Type B pancreatic cell (in vitro differentiated cells): ENCODE data around the gene FLRT1. TPM values are rescaled to one million over a fixed set of nuclear protein-coding genes. Genes with fewer than 3 reads are reported as not detected.

ENCODE experiments used
- DNase-seq: peaks from one replicate; pipeline ENCODE4 v3.0.0; 2021; ENCODE audit warnings: mixed read lengths; ENCODE audit not compliant: unreplicated experiment; ENCODE audit errors: extremely low spot score
- H3K27ac Mint-ChIP-seq: 2 replicates; pipeline ENCODE4 v1.8.0; 2021; ENCODE audit warnings: mild to moderate bottlenecking, mixed read lengths
- H3K27me3 Mint-ChIP-seq: 2 replicates; pipeline ENCODE4 v1.8.0; 2021; ENCODE audit warnings: mixed read lengths
- H3K36me3 Mint-ChIP-seq: 2 replicates; pipeline ENCODE4 v1.8.0; 2021; ENCODE audit warnings: mixed read lengths
- H3K4me1 Mint-ChIP-seq: one replicate; pipeline ENCODE4 v1.8.0; 2021; ENCODE audit warnings: mixed read lengths; ENCODE audit not compliant: unreplicated experiment
- H3K4me3 Mint-ChIP-seq: 2 replicates; pipeline ENCODE4 v1.8.0; 2021; ENCODE audit warnings: mild to moderate bottlenecking, mixed read lengths
- H3K9me3 Mint-ChIP-seq: 2 replicates; pipeline ENCODE4 v1.8.0; 2021; ENCODE audit warnings: mixed read lengths
- CTCF ChIP-seq: fragments of 200-600 bp; sonication (generic); conservative IDR thresholded peaks from 2 replicates; pipeline ENCODE4 v1.5.0; 2021; ENCODE audit warnings: antibody characterized with exemption, mild to moderate bottlenecking
- total RNA-seq: library from RNA; stranded (reverse); gene quantifications from 2 replicates; pipeline ENCODE4 v1.2.1, GENCODE V29; 2021; ENCODE audit warnings: low replicate concordance

Gene FLRT1
- total RNA-seq, 1 donor from 2014 or later: 3.0 TPM

GRCh38 chr11:63999349-64000025 is 36.2 kb upstream of the FLRT1 start:
- Mint-ChIP-seq H3K4me1 (peaks cover 13% of the 10 kb centered on the region), H3K9me3 (no peaks in the 10 kb centered on the region), H3K36me3 (peaks cover 3% of the 10 kb centered on the region), H3K27ac (no peak overlapping the region), H3K27me3 (no peaks in the 10 kb centered on the region), H3K4me3 (no peak overlapping the region)
- peak; percentile 89 for DNase-seq
- no peak for TF ChIP-seq CTCF

GRCh38 chr11:64000026-64000739 is 35.5 kb upstream of the FLRT1 start:
- Mint-ChIP-seq H3K36me3 (peaks cover 3% of the 10 kb centered on the region), H3K27ac (no peak overlapping the region), H3K9me3 (no peaks in the 10 kb centered on the region), H3K4me1 (peaks cover 13% of the 10 kb centered on the region), H3K4me3 (peak overlapping the region; percentile 34), H3K27me3 (no peaks in the 10 kb centered on the region)
- TF ChIP-seq CTCF: peak; percentile 90
- peak; percentile 85 for DNase-seq

- peaks cover 13% of the 10 kb centered on the region for H3K4me1 Mint-ChIP-seq
- peak overlapping the region; percentile 28 for H3K4me3 Mint-ChIP-seq
- DNase-seq: no peak
- peak; percentile 50 for TF ChIP-seq CTCF
- no peak overlapping the region for H3K27ac Mint-ChIP-seq
- H3K36me3 Mint-ChIP-seq: peaks cover 3% of the 10 kb centered on the region
- peaks cover 3% of the 10 kb centered on the region for H3K27me3 Mint-ChIP-seq
- no peaks in the 10 kb centered on the region for H3K9me3 Mint-ChIP-seq
These were observed 34.8 kb upstream of the FLRT1 start for GRCh38 chr11:64000740-64001483.

- Mint-ChIP-seq H3K4me3 (peak overlapping the region; percentile 28), H3K27ac (no peak overlapping the region), H3K4me1 (peaks cover 14% of the 10 kb centered on the region), H3K9me3 (no peaks in the 10 kb centered on the region), H3K27me3 (peaks cover 10% of the 10 kb centered on the region), H3K36me3 (peaks cover 3% of the 10 kb centered on the region)
- no peak for TF ChIP-seq CTCF
- DNase-seq: no peak
These were observed 34.0 kb upstream of the FLRT1 start for GRCh38 chr11:64001484-64002420.
